IPS-18c (cell line): ENCODE results near the gene RNF2.

Experiments used
- H3K4me3 ChIP-seq: 2 replicates; pipeline ENCODE4 v1.7.0; 2013; ENCODE audit warnings: low read depth, mild to moderate bottlenecking, low read length, moderate library complexity; ENCODE audit not compliant: insufficient read depth
- H3K9me3 ChIP-seq: one replicate; pipeline ENCODE4 v1.6.1; 2013; ENCODE audit warnings: mild to moderate bottlenecking, low read length, moderate library complexity; ENCODE audit not compliant: control insufficient read depth, insufficient read depth

Gene RNF2

GRCh38 chr1:185070051-185070450 lies 24.7 kb downstream of the RNF2 start:
- no peak overlapping the region for H3K4me3 ChIP-seq
- no peaks in the 10 kb centered on the region for H3K9me3 ChIP-seq

- Histone ChIP-seq H3K9me3 (no peaks in the 10 kb centered on the region), H3K4me3 (no peak overlapping the region)
Observed at GRCh38 chr1:185073725-185074124, 28.4 kb downstream of the RNF2 start.

GRCh38 chr1:185074307-185074706 lies 28.9 kb downstream of the RNF2 start:
- Histone ChIP-seq H3K4me3 (no peak overlapping the region), H3K9me3 (no peaks in the 10 kb centered on the region)

DNA sequence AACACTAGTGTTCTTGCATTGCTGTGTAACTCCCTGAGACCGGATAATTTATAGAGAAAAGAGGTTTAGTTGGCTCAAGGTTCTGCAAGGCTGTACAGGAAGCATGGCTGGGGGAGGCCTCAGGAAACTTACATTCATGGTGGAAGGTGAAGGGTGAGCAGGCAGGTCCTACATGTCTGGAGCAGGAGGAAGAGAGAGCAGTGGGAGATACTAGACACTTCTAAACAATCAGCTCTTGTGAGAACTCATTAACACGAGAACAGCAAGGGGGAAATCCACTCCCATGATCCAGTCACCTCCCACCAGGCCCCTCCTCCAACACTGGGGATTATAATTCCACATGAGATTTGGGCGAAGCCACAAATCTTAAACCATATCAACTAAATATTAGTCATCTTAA lies 30.1 kb downstream of the RNF2 start:
- Histone ChIP-seq H3K9me3 (no peaks in the 10 kb centered on the region), H3K4me3 (no peak overlapping the region)

DNA sequence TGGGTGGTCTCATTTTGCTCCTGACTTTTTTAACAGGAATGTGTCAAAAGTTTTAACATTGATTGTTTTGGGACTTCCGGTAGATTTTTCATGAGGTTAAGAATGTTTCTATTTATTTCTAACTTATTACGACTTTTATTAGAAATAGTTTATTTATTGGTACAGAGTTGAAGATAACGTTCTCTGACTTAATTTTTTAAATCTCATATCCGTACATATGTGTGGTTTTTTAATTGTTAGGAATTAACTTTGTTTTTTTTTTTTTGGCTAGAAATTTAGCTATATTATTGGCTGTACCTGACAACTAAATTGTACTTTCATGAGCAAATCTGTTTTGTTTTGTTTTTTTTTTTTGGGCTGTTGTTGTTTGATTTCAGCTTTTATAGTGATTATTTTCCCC lies 32.0 kb downstream of the RNF2 start:
- Histone ChIP-seq H3K4me3 (no peak overlapping the region), H3K9me3 (no peaks in the 10 kb centered on the region)

DNA sequence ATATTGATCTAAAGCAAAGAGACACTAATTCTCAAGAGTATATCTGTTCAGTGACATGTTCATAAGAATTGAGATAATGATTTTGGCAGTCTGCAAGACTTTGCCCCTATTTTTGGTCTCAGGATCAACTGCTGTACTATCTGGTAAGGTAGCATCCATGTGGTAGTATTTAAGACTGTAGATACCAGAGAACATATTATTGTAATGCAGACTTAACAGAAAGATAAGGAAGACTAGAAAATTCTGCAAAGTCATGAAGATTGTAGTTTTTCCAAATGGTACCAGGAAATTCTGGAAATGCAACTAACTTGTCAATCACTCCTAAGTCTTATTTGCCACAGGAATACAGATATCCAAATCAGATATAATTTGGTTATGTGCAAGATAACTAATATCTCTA lies 35.1 kb downstream of the RNF2 start:
- H3K4me3 ChIP-seq, result no peak overlapping the region
- no peaks in the 10 kb centered on the region for H3K9me3 ChIP-seq

DNA sequence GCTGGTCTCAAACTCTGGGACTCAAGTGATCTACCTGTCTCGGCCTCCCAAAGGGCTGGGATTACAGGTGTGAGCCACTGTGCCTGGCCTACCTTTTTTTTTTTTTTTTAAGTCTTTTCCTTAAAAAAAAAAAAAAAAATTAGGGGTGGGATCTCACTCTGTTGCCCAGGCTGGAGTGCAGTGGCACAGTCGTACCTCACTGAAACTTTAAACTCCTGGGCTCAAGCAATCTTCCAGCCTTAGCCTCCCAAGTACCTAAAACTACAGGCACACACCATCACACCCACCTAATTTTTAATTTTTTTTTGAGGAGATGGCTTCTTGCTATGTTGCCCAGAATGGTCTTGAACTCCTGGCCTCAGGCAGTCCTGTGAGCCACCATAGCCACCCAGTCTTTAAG lies 38.5 kb downstream of the RNF2 start:
- Histone ChIP-seq H3K9me3 (no peaks in the 10 kb centered on the region), H3K4me3 (no peak overlapping the region)

DNA sequence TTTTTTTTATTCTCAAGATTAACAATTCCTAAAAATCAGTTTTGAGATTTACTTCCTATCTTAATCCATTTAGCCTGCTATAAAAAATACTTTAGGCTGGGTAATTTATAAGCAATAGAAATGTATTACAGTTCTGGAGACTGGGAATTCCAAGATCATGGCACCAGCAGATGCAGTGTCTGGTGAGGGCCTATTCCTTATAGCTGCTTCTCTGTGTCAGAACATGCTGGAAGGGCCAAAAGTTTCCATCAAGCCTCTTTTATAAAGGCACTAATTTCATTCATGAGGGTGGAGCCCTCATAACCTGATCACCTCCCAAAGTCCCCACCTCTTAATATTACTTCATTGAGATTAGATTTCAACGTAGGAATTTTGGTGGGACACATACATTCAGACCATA lies 41.7 kb downstream of the RNF2 start:
- Histone ChIP-seq H3K9me3 (no peaks in the 10 kb centered on the region), H3K4me3 (no peak overlapping the region)

DNA sequence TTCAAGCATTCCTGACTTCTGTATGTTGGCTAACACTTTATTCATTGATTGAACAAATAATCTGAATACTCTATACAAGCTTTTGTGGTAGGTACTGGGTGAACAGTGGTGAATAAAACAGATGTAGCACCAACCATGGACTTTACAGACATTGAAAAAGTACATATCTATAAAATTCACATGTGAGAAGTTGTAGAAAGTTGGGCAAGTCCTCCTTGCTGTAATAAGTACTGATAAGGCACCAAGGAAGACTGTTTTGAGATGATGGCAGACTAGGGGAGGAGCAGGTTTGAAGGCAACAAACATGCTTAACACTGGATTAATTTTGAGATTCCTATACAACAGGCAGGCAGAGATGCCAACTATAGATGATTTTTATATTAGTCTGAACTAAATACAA lies 42.4 kb downstream of the RNF2 start:
- H3K9me3 ChIP-seq, result no peaks in the 10 kb centered on the region
- H3K4me3 ChIP-seq, result no peak overlapping the region

GRCh38 chr1:185091480-185091879 lies 46.1 kb downstream of the RNF2 start:
- no peaks in the 10 kb centered on the region for H3K9me3 ChIP-seq

DNA sequence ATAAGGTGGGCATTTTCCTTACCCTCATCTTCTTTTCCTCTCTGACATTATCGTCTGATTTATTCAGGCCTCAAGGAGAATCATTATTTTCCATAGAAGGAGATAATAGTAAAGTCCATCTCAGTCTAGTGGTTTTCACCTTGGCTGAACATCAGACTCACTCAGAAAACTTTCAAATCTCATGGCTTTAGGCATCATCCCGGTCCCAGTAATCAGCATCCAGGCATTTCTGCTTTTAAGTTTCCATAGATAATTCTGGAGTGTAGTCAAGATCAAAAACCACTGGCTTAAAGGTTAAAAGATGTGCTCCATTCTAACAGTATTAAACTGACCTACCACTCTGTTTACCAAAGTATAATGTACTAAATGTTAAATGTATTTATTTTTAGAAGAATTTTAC lies 49.4 kb downstream of the RNF2 start:
- Histone ChIP-seq H3K9me3 (no peaks in the 10 kb centered on the region), H3K4me3 (no peak overlapping the region)

More at GRCh38 chr1:185091480-185091879, 46.1 kb downstream of the RNF2 start:
- no peak overlapping the region for H3K4me3 ChIP-seq

GRCh38 chr1:185096531-185096930 lies 51.2 kb downstream of the RNF2 start:
- Histone ChIP-seq H3K9me3 (no peaks in the 10 kb centered on the region), H3K4me3 (no peak overlapping the region)

DNA sequence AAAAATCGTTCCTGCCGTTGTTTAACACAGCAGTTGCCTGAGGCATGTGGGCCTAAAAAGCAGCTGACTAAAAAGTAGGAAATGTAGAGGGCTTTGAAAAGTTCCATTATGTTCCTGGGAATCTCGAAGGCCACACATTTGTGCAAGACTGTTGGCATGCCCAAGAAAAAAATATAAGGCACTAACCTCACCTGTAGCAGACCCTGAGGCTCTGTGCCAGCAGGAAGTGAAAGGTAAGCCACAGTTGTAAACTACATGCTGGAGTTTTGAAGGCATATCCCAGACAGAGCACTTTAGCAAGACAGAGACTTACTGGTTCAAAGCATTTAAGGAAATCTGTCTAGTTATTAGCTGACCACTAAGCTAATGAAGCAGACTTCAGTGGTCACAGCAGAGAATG lies 58.7 kb downstream of the RNF2 start:
- Histone ChIP-seq H3K9me3 (no peaks in the 10 kb centered on the region), H3K4me3 (no peak overlapping the region)

DNA sequence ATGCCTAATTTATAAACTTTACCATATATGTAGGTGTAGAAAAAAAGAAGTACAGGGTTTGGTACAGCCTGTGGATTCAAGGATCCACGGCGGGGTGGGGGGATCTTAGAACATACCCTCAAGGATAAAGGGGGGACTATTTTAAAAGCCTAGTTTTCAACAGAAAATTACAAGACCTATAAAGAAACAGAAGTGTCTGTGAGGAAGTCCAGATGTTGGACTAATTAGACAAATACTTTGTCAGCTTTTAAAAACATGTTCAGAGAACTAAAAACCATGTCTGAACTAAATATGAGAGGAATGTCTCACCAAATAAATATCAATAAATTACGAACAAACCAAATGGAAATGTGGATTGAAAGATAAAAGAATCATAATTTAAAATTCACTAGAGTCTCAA lies 59.8 kb downstream of the RNF2 start:
- no peak overlapping the region for H3K4me3 ChIP-seq
- no peaks in the 10 kb centered on the region for H3K9me3 ChIP-seq

DNA sequence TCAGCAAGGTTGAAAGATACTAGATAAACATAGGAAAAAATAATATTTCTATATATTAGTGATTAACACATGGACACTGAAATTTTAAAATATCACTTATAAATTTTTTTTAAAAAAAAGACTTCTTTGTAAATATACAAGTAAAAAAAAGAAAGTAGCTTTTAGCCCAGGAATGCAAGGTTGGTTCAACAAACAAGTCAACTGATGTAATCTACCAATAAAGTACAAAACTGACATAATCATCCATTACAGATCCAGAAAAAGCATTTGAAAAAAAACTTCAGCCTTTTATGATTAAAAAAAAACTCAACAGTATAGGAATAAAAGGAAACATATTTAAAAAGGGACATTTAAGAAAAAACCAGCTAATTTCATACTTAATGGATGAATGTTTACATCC lies 63.0 kb downstream of the RNF2 start:
- Histone ChIP-seq H3K4me3 (no peak overlapping the region), H3K9me3 (no peaks in the 10 kb centered on the region)

- H3K4me3 ChIP-seq, result no peak overlapping the region
- H3K9me3 ChIP-seq, result no peaks in the 10 kb centered on the region
Observed at GRCh38 chr1:185110145-185110544, 64.8 kb downstream of the RNF2 start.

GRCh38 chr1:185111873-185112272 lies 66.5 kb downstream of the RNF2 start:
- Histone ChIP-seq H3K4me3 (no peak overlapping the region), H3K9me3 (no peaks in the 10 kb centered on the region)

- Histone ChIP-seq H3K9me3 (no peaks in the 10 kb centered on the region), H3K4me3 (no peak overlapping the region)
Observed at GRCh38 chr1:185112356-185112755, 67.0 kb downstream of the RNF2 start.

- H3K4me3 ChIP-seq, result no peak overlapping the region
- H3K9me3 ChIP-seq, result no peaks in the 10 kb centered on the region
Observed at GRCh38 chr1:185129708-185130107, 84.3 kb downstream of the RNF2 start.

DNA sequence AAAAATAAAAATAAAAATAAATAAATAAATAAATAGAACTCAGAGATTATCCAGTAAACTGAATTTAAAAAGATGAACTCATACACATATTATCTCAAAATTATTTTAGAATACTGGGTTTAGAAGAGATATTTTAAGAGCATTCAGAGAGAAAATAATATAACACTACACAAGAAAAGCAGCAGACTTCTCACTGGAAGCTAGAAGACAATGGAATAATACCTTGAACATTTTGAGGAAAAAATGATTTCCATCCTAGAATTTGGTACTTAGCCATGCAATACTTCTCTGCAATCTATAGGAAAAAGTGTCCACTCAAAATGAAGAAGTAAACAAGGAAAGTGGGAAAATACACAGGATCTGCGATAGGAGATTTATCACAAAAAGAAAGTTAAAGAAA lies 87.2 kb downstream of the RNF2 start:
- H3K9me3 ChIP-seq, result no peaks in the 10 kb centered on the region
- H3K4me3 ChIP-seq, result no peak overlapping the region
